ENCODE data around the gene LRCOL1.

GRCh38 chr12:132640936-132641335 lies 30.6 kb upstream of the LRCOL1 start:
- TF ChIP-seq CTCF (IDR thresholded peaks at IDR 0.05) (no peak), POLR2AphosphoS5 (IDR thresholded peaks at IDR 0.05; ENCODE audit: insufficient read depth in 1 of 2, low read depth in 1 of 2) (no peak)
